ENCODE measurements around the gene GPR160.

Gene GPR160

GRCh38 chr3:170128259-170128976 lies 90.6 kb downstream of the GPR160 start:
- peak; percentile 61 for DNase-seq

- peak; percentile 32 for DNase-seq
Measured at GRCh38 chr3:170128977-170129431, 91.2 kb downstream of the GPR160 start.

GRCh38 chr3:170130532-170130931 lies 92.7 kb downstream of the GPR160 start:
- DNase-seq, result no peak

- no peak for DNase-seq
Measured at GRCh38 chr3:170132335-170132734, 94.5 kb downstream of the GPR160 start.

Measured in NCI-H82 (cell line).